ENCODE results near the gene ADAMTSL2.

Gene ADAMTSL2

GRCh38 chr9:133553123-133553522 lies 18.6 kb downstream of the ADAMTSL2 start:
- TF ChIP-seq FOXM1 (IDR thresholded peaks at IDR 0.05; ENCODE audit: borderline replicate concordance, low read depth) (no peak), CEBPB (IDR thresholded peaks at IDR 0.05) (no peak), EGR1 (IDR thresholded peaks at IDR 0.05) (no peak), TCF12 (IDR thresholded peaks at IDR 0.05; ENCODE audit: low read depth) (no peak), USF1 (IDR thresholded peaks at IDR 0.05) (no peak), TEAD4 (IDR thresholded peaks at IDR 0.05) (no peak)

DNA sequence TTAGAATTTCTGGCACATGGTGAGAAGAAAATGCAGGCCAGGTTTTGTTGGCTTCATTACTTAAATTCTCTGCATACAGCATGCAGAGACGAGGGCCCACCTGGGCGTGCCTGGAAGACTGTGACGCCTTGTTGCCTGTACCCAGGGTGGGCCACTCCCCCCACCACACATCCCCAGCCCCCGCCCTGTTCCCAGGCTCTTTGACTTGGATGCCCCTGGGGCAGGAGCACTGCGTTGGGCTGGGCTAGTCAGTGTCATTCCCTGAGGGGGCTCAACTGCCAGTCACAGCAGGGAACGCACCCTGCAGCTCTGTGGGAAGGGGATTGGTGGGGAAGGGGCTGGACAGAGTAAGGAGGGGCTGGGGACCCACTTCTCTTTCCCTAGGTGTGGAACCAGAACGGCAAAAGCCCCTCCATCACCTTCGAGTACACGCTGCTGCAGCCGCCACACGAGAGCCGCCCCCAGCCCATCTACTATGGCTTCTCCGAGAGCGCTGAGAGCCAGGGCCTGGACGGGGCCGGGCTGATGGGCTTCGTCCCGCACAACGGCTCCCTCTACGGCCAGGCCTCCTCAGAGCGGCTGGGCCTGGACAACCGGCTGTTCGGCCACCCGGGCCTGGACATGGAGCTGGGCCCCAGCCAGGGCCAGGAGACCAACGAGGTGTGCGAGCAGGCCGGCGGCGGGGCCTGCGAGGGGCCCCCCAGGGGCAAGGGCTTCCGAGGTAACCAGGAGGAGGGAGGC lies 19.6 kb downstream of the ADAMTSL2 start:
- TF ChIP-seq RAD21 (IDR thresholded peaks at IDR 0.05; ENCODE audit: low read depth) (no peak), MAX (IDR thresholded peaks at IDR 0.05) (no peak), NFIC (IDR thresholded peaks at IDR 0.05) (no peak)

DNA sequence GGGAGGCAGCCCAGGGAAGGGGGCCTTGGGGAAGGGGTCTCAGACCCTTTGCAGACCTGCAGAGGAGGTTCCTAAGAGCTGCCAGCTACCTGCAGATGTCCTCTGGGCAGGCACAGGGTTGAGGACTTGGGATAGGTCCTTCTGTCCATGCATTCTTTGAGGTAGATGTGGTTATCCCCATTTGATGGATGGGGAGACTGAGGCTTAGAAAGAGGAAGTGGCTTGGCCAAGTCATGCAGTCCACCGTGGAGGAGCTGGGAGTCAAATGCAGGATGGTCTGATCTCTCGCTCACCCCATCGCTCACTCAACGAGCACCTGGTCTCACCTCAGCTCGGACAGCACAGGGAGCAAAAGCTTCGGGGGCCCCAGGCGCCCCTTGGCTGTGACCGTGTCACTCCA lies 20.2 kb downstream of the ADAMTSL2 start:
- TF ChIP-seq TCF12 (IDR thresholded peaks at IDR 0.05; ENCODE audit: low read depth) = no peak
- no peak for TF ChIP-seq MAX (IDR thresholded peaks at IDR 0.05)

DNA sequence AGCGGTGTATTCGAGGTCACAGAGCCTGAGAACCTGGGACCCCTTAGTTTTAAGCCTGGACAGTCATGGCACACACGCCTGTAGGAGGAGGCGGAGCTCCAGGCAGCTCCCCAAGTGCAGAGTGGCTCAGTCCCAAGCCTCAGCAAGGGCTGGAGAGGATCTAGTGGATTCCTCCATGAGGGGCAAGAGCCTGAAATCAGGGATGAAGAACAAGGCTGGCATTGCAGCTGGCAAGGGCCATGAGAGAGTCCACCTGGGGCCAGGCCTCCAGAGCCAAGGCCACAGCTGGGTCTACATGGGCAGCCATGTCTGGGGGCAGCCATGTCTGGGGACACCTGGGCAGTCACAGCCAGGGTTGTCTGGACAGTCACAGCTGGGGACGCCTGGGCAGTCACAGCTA lies 21.9 kb downstream of the ADAMTSL2 start:
- TF ChIP-seq REST (IDR thresholded peaks at IDR 0.05; ENCODE audit: low read depth) (no peak), MAX (IDR thresholded peaks at IDR 0.05) (no peak), TCF12 (IDR thresholded peaks at IDR 0.05; ENCODE audit: low read depth) (no peak), FOXM1 (IDR thresholded peaks at IDR 0.05; ENCODE audit: borderline replicate concordance, low read depth) (no peak), CREB1 (IDR thresholded peaks at IDR 0.05; ENCODE audit: low read depth) (no peak), CEBPB (IDR thresholded peaks at IDR 0.05) (no peak), TAF1 (IDR thresholded peaks at IDR 0.05; ENCODE audit: low read depth) (no peak), EGR1 (IDR thresholded peaks at IDR 0.05) (no peak), RAD21 (IDR thresholded peaks at IDR 0.05; ENCODE audit: low read depth) (no peak), EP300 (IDR thresholded peaks at IDR 0.05; ENCODE audit: borderline replicate concordance) (no peak), YY1 (IDR thresholded peaks at IDR 0.05; ENCODE audit: low read depth) (no peak), NFIC (IDR thresholded peaks at IDR 0.05) (no peak)

DNA sequence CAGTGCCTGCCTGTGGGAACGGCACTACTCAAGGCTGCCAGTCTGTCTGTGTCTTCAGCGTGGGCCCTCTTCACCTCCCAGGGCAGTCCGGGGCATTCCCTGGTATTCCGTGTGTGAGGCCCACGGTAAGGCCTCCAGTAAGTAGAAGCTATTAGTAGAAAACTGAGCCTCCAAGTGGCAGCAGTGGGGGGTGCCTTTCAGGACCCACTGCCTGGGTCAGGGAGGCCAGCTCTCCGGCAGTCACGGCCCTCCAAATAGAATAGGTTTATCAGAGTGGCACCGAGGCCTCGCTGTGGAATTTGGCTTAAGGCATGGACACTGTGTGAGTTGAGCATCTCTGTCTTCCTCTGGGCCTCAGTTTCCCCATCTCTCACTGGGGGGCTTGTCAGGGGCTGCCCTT lies 23.1 kb downstream of the ADAMTSL2 start:
- TF ChIP-seq EP300 (IDR thresholded peaks at IDR 0.05; ENCODE audit: borderline replicate concordance) (no peak), RAD21 (IDR thresholded peaks at IDR 0.05; ENCODE audit: low read depth) (no peak), YY1 (IDR thresholded peaks at IDR 0.05; ENCODE audit: low read depth) (no peak), TEAD4 (IDR thresholded peaks at IDR 0.05) (no peak), CREB1 (IDR thresholded peaks at IDR 0.05; ENCODE audit: low read depth) (no peak), TAF1 (IDR thresholded peaks at IDR 0.05; ENCODE audit: low read depth) (no peak), FOXM1 (IDR thresholded peaks at IDR 0.05; ENCODE audit: borderline replicate concordance, low read depth) (no peak), ZBTB7A (IDR thresholded peaks at IDR 0.05; ENCODE audit: low read depth) (no peak), TCF12 (IDR thresholded peaks at IDR 0.05; ENCODE audit: low read depth) (no peak), REST (IDR thresholded peaks at IDR 0.05; ENCODE audit: low read depth) (no peak), MAX (IDR thresholded peaks at IDR 0.05) (no peak), USF1 (IDR thresholded peaks at IDR 0.05) (no peak), CEBPB (IDR thresholded peaks at IDR 0.05) (no peak), EGR1 (IDR thresholded peaks at IDR 0.05) (no peak), NFIC (IDR thresholded peaks at IDR 0.05) (no peak)
